Measurements from ENCODE around the gene ZBP1.

The ZBP1 gene

GRCh38 chr20:57657535-57658446 lies 37.6 kb upstream of the ZBP1 start:
- no peak for FAIRE-seq

- FAIRE-seq = no peak
Observed at GRCh38 chr20:57656821-57657534, 36.8 kb upstream of the ZBP1 start.

- no peak for FAIRE-seq
Observed at GRCh38 chr20:57656252-57656820, 36.1 kb upstream of the ZBP1 start.

GRCh38 chr20:57655809-57656155 lies 35.6 kb upstream of the ZBP1 start:
- FAIRE-seq = no peak

GRCh38 chr20:57654998-57655808 lies 35.0 kb upstream of the ZBP1 start:
- no peak for FAIRE-seq

- no peak for FAIRE-seq
Observed at GRCh38 chr20:57654363-57654997, 34.3 kb upstream of the ZBP1 start.

GRCh38 chr20:57653910-57654309 lies 33.7 kb upstream of the ZBP1 start:
- FAIRE-seq = no peak

- FAIRE-seq = no peak
Observed at GRCh38 chr20:57653546-57653900, 33.3 kb upstream of the ZBP1 start.

GRCh38 chr20:57652606-57653545 lies 32.6 kb upstream of the ZBP1 start:
- FAIRE-seq = no peak

- FAIRE-seq = no peak
Observed at GRCh38 chr20:57651881-57652605, 31.8 kb upstream of the ZBP1 start.

GRCh38 chr20:57650756-57651483 lies 30.7 kb upstream of the ZBP1 start:
- no peak for FAIRE-seq

- no peak for FAIRE-seq
Observed at GRCh38 chr20:57650266-57650665, 30.0 kb upstream of the ZBP1 start.

- FAIRE-seq = no peak
Observed at GRCh38 chr20:57649617-57650015, 29.4 kb upstream of the ZBP1 start.

GRCh38 chr20:57648878-57649616 lies 28.8 kb upstream of the ZBP1 start:
- no peak for FAIRE-seq

- FAIRE-seq = no peak
Observed at GRCh38 chr20:57647933-57648785, 27.9 kb upstream of the ZBP1 start.

- FAIRE-seq = no peak
Observed at GRCh38 chr20:57647006-57647932, 27.0 kb upstream of the ZBP1 start.

- FAIRE-seq = no peak
Observed at GRCh38 chr20:57638895-57639236, 18.6 kb upstream of the ZBP1 start.
